Measurements from ENCODE around the gene FANCI. TPM values are rescaled to one million over a fixed set of nuclear protein-coding genes. Genes with fewer than 3 reads are reported as not detected.
A peak's percentile ranks its signal among the peaks of the same experiment; 100 is the strongest.

Gene FANCI
- total and polyA plus RNA-seq, 7 experiments from 2014 or later = 4.4 to 132 (median 9.6) TPM

DNA sequence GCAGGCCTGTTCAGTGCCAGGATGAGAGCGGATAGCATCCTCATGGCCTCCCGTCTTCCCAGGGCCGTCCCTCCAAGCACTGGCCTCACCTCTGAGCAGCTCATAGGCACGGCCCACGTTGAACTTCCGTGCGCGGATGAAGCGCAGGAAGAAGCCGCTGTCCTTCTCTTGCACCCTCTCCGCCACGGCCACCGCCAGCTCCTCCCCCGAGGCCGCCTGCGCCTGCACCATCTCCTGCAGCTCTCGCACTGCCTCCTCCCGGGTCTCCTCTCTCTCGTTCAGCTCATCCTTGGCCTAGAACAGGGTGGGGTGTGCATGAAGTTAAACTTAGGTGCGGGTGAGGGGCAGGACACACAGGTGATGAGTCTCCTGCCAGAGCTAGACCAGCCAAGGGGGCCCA lies 26.7 kb upstream of the FANCI start:
- ATAC-seq (no peak), DNase-seq (no peak)
- Mint-ChIP-seq H3K4me3 (no peak overlapping the region), H3K9me3 (no peaks in the 10 kb centered on the region), H3K27ac (peak overlapping the region in 1 of 9 donors; percentile 20), H3K36me3 (no peaks in the 10 kb centered on the region), H3K27me3 (peaks cover 0 to 16% (median 0%) of the 10 kb centered on the region in 5 donors), H3K4me1 (peaks cover 0 to 1% (median 0%) of the 10 kb centered on the region in 7 donors)
- CTCF ChIA-PET = interaction anchor here (0.6 kb wide), 1 partner anchor 618 kb away, joined by 5 read pairs; no protein-coding TSS in a partner anchor
- no peaks in the 10 kb centered on the region for H3K9me3 ChIP-seq (ENCODE audit: control insufficient read depth in 2 of 3, low read length in 3 of 3)
- no peaks in the 10 kb centered on the region for H3K27me3 ChIP-seq (ENCODE audit: control insufficient read depth in 2 of 2, insufficient read depth in 2 of 2, low read length in 2 of 2)
- no peak overlapping the region for H3K27ac ChIP-seq (ENCODE audit: low read depth, low read length)
- no peaks in the 10 kb centered on the region for H3K36me3 ChIP-seq (ENCODE audit: control insufficient read depth in 2 of 3, insufficient read depth in 3 of 3, low read length in 3 of 3)
- no peaks in the 10 kb centered on the region for H3K4me1 ChIP-seq (ENCODE audit: control insufficient read depth in 2 of 2, insufficient read depth in 2 of 2, low read length in 2 of 2)
- H3K4me3 ChIP-seq (ENCODE audit: low read length) = no peak overlapping the region
- intact Hi-C loops (cut with micrococcal nuclease) = no loop called here
- POLR2A ChIA-PET = no interaction called here

DNA sequence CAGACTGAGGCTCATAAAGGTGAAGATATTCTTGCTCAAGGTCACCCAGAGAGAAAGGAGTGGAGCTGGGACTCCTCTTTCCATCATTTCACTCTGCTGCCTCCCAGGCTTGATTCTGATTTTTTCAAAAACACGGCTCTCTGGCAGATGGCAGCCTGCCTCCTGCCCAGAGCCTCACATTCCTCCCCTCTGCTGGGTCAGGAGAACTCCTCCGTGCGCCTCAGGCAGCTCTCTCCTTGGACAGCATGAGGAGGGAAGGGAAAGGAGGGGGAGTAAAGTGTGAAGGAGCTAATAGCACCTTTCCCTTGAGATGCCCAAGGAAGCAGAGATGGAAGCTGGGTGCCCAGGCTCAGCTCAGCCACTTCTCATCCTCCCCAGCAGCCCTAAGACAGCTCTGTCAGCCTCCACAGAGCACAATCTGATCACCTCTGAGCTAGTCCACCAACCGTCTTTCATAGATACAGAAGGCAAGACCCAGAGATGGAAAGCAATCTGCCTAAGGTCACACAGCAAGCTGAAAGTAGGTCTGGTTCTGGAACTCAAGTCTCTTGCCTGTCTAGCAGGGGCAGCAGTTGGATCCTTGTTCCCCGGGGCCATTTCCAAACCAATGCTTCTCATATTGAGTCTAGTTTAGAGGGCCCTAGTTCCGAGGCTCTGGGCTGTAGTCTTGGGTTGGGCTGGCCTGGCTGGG lies 25.9 kb upstream of the FANCI start:
- no peak overlapping the region for H3K4me3 Mint-ChIP-seq
- H3K4me1 ChIP-seq (ENCODE audit: control insufficient read depth in 2 of 2, insufficient read depth in 2 of 2, low read length in 2 of 2) = no peaks in the 10 kb centered on the region
- H3K9me3 ChIP-seq (ENCODE audit: control insufficient read depth in 2 of 3, low read length in 3 of 3) = no peaks in the 10 kb centered on the region
- no peaks in the 10 kb centered on the region for H3K9me3 Mint-ChIP-seq
- no peak overlapping the region for H3K27ac Mint-ChIP-seq
- ChIA-PET CTCF (interaction anchor here (0.6 to 1.1 kb wide), 2 partner anchors 10 to 1899 kb away, joined by 3 read pairs; no protein-coding TSS in a partner anchor), POLR2A (no interaction called here)
- H3K36me3 Mint-ChIP-seq = no peaks in the 10 kb centered on the region
- H3K36me3 ChIP-seq (ENCODE audit: control insufficient read depth in 2 of 3, insufficient read depth in 3 of 3, low read length in 3 of 3) = no peaks in the 10 kb centered on the region
- H3K4me3 ChIP-seq (ENCODE audit: low read length) = no peak overlapping the region
- H3K27ac ChIP-seq (ENCODE audit: low read depth, low read length) = no peak overlapping the region
- intact Hi-C loops (cut with micrococcal nuclease) = no loop called here
- no peak for ATAC-seq
- DNase-seq = no peak
- peaks cover 0 to 16% (median 0%) of the 10 kb centered on the region in 5 donors for H3K27me3 Mint-ChIP-seq
- H3K27me3 ChIP-seq (ENCODE audit: control insufficient read depth in 2 of 2, insufficient read depth in 2 of 2, low read length in 2 of 2) = no peaks in the 10 kb centered on the region
- H3K4me1 Mint-ChIP-seq = peaks cover 0 to 1% (median 0%) of the 10 kb centered on the region in 7 donors

DNA sequence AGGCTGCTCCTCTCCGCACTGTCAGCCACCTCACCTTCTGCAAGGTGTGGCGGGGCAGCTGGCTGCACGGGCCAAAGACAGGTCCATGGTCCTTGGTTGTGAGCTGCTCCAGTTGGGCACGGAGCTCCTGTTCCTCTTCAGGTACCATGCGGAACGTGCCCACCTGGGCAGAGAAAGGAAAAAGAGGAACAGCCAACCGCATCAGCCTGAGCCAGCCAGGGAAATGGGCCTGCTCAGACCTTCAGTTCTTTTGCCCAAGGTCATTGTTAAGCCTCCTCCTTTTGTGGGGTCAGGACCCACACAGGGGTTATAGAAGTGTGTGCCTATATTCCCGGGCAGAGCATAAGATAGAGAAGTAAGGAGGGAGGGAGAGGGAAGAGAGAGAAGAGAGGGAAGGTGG lies 25.2 kb upstream of the FANCI start:
- ATAC-seq (no peak), DNase-seq (no peak)
- peaks cover 0 to 12% (median 0%) of the 10 kb centered on the region in 5 donors for H3K27me3 Mint-ChIP-seq
- intact Hi-C loops (cut with micrococcal nuclease) = no loop called here
- H3K4me1 Mint-ChIP-seq = peaks cover 0 to 1% (median 0%) of the 10 kb centered on the region in 7 donors
- Histone ChIP-seq H3K27ac (ENCODE audit: low read depth, low read length) (no peak overlapping the region), H3K9me3 (ENCODE audit: control insufficient read depth in 2 of 3, low read length in 3 of 3) (no peaks in the 10 kb centered on the region), H3K36me3 (ENCODE audit: control insufficient read depth in 2 of 3, insufficient read depth in 3 of 3, low read length in 3 of 3) (no peaks in the 10 kb centered on the region), H3K27me3 (ENCODE audit: control insufficient read depth in 2 of 2, insufficient read depth in 2 of 2, low read length in 2 of 2) (no peaks in the 10 kb centered on the region), H3K4me1 (ENCODE audit: control insufficient read depth in 2 of 2, insufficient read depth in 2 of 2, low read length in 2 of 2) (no peaks in the 10 kb centered on the region), H3K4me3 (ENCODE audit: low read length) (no peak overlapping the region)
- ChIA-PET CTCF (interaction anchor here (1.1 kb wide), 1 partner anchor 11 kb away, joined by 3 read pairs; no protein-coding TSS in a partner anchor), POLR2A (no interaction called here)
- no peaks in the 10 kb centered on the region for H3K9me3 Mint-ChIP-seq
- H3K36me3 Mint-ChIP-seq = no peaks in the 10 kb centered on the region
- no peak overlapping the region for H3K27ac Mint-ChIP-seq
- H3K4me3 Mint-ChIP-seq = no peak overlapping the region

DNA sequence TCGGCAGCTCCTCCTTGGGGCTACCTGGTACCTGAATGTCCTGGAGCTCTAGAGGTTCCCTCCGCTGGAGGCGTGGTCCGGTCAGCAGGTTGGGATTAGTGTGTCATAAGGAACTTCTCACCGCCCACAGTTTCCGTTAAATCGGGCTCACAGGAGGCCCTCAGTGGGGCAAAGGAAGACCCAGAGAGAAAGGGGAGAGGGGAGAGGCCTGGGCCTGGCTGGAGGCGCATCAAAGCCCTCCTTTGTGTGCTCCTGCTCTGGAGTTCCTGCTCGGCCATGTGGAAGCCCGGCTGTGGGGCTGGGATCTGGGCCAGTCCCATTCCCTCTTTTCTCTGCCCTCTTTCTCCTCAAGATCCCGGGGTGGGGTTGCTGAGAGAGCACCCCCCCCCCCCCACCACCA lies 22.2 kb upstream of the FANCI start, which contains the start of gene RLBP1:
RLBP1 (minus strand) TSS at position 37 of the 400 bp plus-strand sequence. CDS start 2,604 bp downstream, outside the sequence.
- Histone ChIP-seq H3K4me1 (ENCODE audit: control insufficient read depth in 2 of 2, insufficient read depth in 2 of 2, low read length in 2 of 2) (no peaks in the 10 kb centered on the region), H3K4me3 (ENCODE audit: low read length) (no peak within 1 kb of the TSS), H3K36me3 (ENCODE audit: control insufficient read depth in 2 of 3, insufficient read depth in 3 of 3, low read length in 3 of 3) (no peaks in the 10 kb centered on the region), H3K27me3 (ENCODE audit: control insufficient read depth in 2 of 2, insufficient read depth in 2 of 2, low read length in 2 of 2) (no peaks in the 10 kb centered on the region), H3K9me3 (ENCODE audit: control insufficient read depth in 2 of 3, low read length in 3 of 3) (no peaks in the 10 kb centered on the region), H3K27ac (ENCODE audit: low read depth, low read length) (no peak within 1 kb of the TSS)
- ChIA-PET CTCF (no interaction called here), POLR2A (no interaction called here)
- H3K36me3 Mint-ChIP-seq = no peaks in the 10 kb centered on the region
- intact Hi-C loops (cut with micrococcal nuclease) = no loop called here
- H3K9me3 Mint-ChIP-seq = no peaks in the 10 kb centered on the region
- no peaks in the 10 kb centered on the region for H3K4me1 Mint-ChIP-seq
- ATAC-seq (no peak), DNase-seq (no peak)
- H3K27ac Mint-ChIP-seq = no peak within 1 kb of the TSS
- no peak within 1 kb of the TSS for H3K4me3 Mint-ChIP-seq
- peaks cover 0 to 6% (median 0%) of the 10 kb centered on the region in 5 donors for H3K27me3 Mint-ChIP-seq

DNA sequence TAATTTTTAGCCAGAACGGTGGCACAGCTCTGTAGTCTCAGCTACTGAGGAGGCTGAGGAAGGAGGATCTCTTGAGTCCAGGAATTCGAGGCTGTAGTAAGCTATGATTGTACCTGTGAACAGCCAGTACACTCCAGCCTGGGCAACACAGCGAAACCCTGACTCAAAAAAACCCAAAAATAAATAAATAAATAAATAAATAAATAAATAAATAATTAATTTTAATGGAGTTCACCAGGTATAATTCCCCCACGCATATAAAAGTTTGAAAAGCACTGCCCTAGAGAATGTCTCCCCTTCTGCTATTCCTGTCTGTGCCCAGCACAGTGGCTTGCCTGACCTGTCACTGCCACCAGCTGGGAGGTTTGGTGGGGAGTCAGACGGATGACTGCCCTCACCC lies 18.2 kb upstream of the FANCI start:
- H3K4me3 Mint-ChIP-seq = no peak overlapping the region
- Histone ChIP-seq H3K36me3 (ENCODE audit: control insufficient read depth in 2 of 3, insufficient read depth in 3 of 3, low read length in 3 of 3) (no peaks in the 10 kb centered on the region), H3K4me3 (ENCODE audit: low read length) (no peak overlapping the region), H3K27me3 (ENCODE audit: control insufficient read depth in 2 of 2, insufficient read depth in 2 of 2, low read length in 2 of 2) (no peaks in the 10 kb centered on the region), H3K9me3 (ENCODE audit: control insufficient read depth in 2 of 3, low read length in 3 of 3) (no peaks in the 10 kb centered on the region), H3K27ac (ENCODE audit: low read depth, low read length) (no peak overlapping the region), H3K4me1 (ENCODE audit: control insufficient read depth in 2 of 2, insufficient read depth in 2 of 2, low read length in 2 of 2) (no peaks in the 10 kb centered on the region)
- CTCF ChIA-PET = interaction anchor here (0.6 kb wide), 1 partner anchor 108 kb away, joined by 3 read pairs; no protein-coding TSS in a partner anchor
- POLR2A ChIA-PET = no interaction called here
- DNase-seq = no peak
- H3K4me1 Mint-ChIP-seq = no peaks in the 10 kb centered on the region
- no peak overlapping the region for H3K27ac Mint-ChIP-seq
- ATAC-seq = no peak
- no peaks in the 10 kb centered on the region for H3K36me3 Mint-ChIP-seq
- intact Hi-C loops (cut with micrococcal nuclease) = no loop called here
- no peaks in the 10 kb centered on the region for H3K9me3 Mint-ChIP-seq
- H3K27me3 Mint-ChIP-seq = peaks cover 0 to 15% (median 7%) of the 10 kb centered on the region in 5 donors

DNA sequence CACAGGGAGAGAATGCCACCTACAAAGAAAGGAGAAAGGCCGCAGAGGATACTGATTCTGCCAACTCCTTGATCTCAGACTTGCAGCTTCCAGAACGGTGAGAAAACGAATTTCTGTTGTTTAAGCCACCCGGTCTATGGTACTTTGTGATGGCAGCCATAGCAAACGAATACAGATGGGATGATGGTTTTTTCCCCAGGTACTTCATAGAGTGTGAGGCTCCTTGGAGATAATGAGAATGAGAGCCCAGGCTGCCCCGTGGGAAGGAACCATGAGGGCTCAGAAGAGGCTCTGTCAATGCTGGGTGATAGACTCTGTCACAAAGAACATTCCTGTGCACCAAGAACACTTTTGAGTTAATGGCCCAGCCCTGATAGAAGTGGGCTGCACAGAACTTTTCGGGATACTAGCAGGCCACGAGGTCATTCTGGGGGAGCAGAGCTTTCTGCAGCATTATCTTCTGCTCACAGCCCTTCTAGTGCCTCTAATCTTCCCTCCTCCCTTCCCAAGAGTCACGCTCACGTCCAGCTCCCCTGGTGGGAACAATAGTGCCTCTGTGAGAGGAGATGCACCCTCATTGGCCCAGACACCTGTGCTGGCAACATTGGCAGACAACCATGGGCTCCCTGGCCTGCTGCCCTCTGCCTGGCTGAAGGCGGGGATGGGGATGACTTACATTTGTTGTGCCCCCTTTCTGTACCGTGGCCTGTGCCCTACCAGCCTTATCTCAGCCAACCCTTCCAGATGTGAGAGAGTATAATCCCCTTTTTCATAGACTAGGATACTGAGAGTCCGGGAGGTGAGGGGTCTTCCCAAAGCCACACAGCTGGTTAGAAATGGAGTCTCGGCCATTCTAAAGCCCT lies 17.2 kb upstream of the FANCI start:
- Histone ChIP-seq H3K27me3 (ENCODE audit: control insufficient read depth in 2 of 2, insufficient read depth in 2 of 2, low read length in 2 of 2) (no peaks in the 10 kb centered on the region), H3K36me3 (ENCODE audit: control insufficient read depth in 2 of 3, insufficient read depth in 3 of 3, low read length in 3 of 3) (no peaks in the 10 kb centered on the region), H3K27ac (ENCODE audit: low read depth, low read length) (no peak overlapping the region), H3K9me3 (ENCODE audit: control insufficient read depth in 2 of 3, low read length in 3 of 3) (no peaks in the 10 kb centered on the region), H3K4me3 (ENCODE audit: low read length) (no peak overlapping the region), H3K4me1 (ENCODE audit: control insufficient read depth in 2 of 2, insufficient read depth in 2 of 2, low read length in 2 of 2) (no peaks in the 10 kb centered on the region)
- peaks cover 0 to 16% (median 7%) of the 10 kb centered on the region in 5 donors for H3K27me3 Mint-ChIP-seq
- H3K27ac Mint-ChIP-seq = no peak overlapping the region
- intact Hi-C loops (cut with micrococcal nuclease) = no loop called here
- no peak overlapping the region for H3K4me3 Mint-ChIP-seq
- ChIA-PET POLR2A (no interaction called here), CTCF (no interaction called here)
- no peak for DNase-seq
- ATAC-seq = no peak
- H3K4me1 Mint-ChIP-seq = no peaks in the 10 kb centered on the region
- H3K9me3 Mint-ChIP-seq = no peaks in the 10 kb centered on the region
- H3K36me3 Mint-ChIP-seq = no peaks in the 10 kb centered on the region

All from naive thymus-derived CD4-positive, alpha-beta T cell (primary cell).